SK-N-SH (cell line): ENCODE data around the gene NSF.

Experiments
- EP300 ChIP-seq, 2 experiments: IDR thresholded peaks; 2 replicates each; pipeline versions ENCODE4 v1.4.0 to v1.6.1; 2012; ENCODE audit warnings: borderline replicate concordance in 1 of 2, low read depth in 1 of 2, low read length in 1 of 2
- MEF2A ChIP-seq: IDR thresholded peaks from 2 replicates; pipeline ENCODE4 v1.4.0; 2012; ENCODE audit warnings: low read depth, borderline replicate concordance
- MXI1 ChIP-seq: IDR thresholded peaks from 2 replicates; pipeline ENCODE4 v1.6.1; 2012; ENCODE audit warnings: mild to moderate bottlenecking, low read depth, low read length, improper control_type of control experiment
- NFIC ChIP-seq: IDR thresholded peaks from 2 replicates; pipeline ENCODE4 v1.4.0; 2012; ENCODE audit warnings: borderline replicate concordance
- POLR2AphosphoS5 ChIP-seq: IDR thresholded peaks from 2 replicates; pipeline ENCODE4 v1.6.1; 2012; ENCODE audit warnings: low read depth, low read length
- RAD21 ChIP-seq: IDR thresholded peaks from 2 replicates; pipeline ENCODE4 v1.6.1; 2012; ENCODE audit warnings: mild to moderate bottlenecking, low read length
- RCOR1 ChIP-seq: fragments of 150-350 bp; IDR thresholded peaks from 2 replicates; pipeline ENCODE4 v1.6.1; 2017; ENCODE audit warnings: antibody characterized with exemption, low read length
- SMC3 ChIP-seq: IDR thresholded peaks from 2 replicates; pipeline ENCODE4 v1.6.1; 2012; ENCODE audit warnings: low read depth, low read length, improper control_type of control experiment
- TAF1 ChIP-seq: IDR thresholded peaks from 2 replicates; pipeline ENCODE4 v1.6.1; 2012; ENCODE audit warnings: low read depth, mild to moderate bottlenecking, low read length, moderate library complexity, borderline replicate concordance
- TF ChIP-seq, protein P1 (sequence below): fragments of 200-600 bp; sonication (generic); IDR thresholded peaks from 2 replicates; pipeline ENCODE4 v1.6.1; 2017; ENCODE audit warnings: antibody characterized with exemption, mild to moderate bottlenecking, moderate library complexity

DNA sequence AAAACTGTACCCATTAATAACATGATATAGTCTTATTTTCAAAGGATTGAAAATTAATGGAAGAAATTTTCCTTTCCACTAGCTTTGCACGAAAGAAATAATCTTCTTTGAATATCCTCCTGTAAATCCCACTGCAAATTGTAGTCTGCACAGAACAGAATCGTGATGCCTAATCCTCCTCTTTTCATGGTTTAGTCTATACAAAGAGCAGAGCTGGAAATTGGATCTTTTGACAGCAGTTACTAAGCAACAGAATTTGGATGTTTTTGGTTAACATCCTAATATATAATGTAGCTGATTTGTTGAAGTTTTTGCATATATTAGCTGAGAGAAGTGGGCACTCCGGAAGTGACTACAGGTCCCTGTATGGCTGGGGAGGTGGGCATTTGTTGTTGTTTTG, 129.4 kb downstream of the NSF start:
- TF ChIP-seq NFIC: no peak
- TF ChIP-seq, protein P1, sequence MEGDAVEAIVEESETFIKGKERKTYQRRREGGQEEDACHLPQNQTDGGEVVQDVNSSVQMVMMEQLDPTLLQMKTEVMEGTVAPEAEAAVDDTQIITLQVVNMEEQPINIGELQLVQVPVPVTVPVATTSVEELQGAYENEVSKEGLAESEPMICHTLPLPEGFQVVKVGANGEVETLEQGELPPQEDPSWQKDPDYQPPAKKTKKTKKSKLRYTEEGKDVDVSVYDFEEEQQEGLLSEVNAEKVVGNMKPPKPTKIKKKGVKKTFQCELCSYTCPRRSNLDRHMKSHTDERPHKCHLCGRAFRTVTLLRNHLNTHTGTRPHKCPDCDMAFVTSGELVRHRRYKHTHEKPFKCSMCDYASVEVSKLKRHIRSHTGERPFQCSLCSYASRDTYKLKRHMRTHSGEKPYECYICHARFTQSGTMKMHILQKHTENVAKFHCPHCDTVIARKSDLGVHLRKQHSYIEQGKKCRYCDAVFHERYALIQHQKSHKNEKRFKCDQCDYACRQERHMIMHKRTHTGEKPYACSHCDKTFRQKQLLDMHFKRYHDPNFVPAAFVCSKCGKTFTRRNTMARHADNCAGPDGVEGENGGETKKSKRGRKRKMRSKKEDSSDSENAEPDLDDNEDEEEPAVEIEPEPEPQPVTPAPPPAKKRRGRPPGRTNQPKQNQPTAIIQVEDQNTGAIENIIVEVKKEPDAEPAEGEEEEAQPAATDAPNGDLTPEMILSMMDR: no peak
- TF ChIP-seq SMC3: no peak
- TF ChIP-seq POLR2AphosphoS5: no peak
- TF ChIP-seq MXI1: no peak
- no peak for TF ChIP-seq RAD21
- no peak for TF ChIP-seq MEF2A
- no peak for TF ChIP-seq EP300 (IDR thresholded peaks at IDR 0.05; ENCODE audit: borderline replicate concordance in 1 of 2, low read depth in 1 of 2, low read length in 1 of 2)
- no peak for TF ChIP-seq RCOR1
- no peak for TF ChIP-seq TAF1
